GM23338 (cell line): ENCODE measurements around the gene ZNF546. TPM values are rescaled to one million over a fixed set of nuclear protein-coding genes. Genes with fewer than 3 reads are reported as not detected.

ENCODE experiments used
- CREB1 ChIP-seq: fragments of 250-450 bp; sonication (Bioruptor Pico); IDR thresholded peaks from 2 replicates; pipeline ENCODE4 v1.5.0; 2020; ENCODE audit warnings: low read depth, mild to moderate bottlenecking, moderate library complexity
- CTCF ChIP-seq, 2 experiments: fragments of 200-600 bp in 1 of 2; sonication (generic) in 1 of 2; conservative IDR thresholded peaks; 2 replicates each; pipeline versions ENCODE4 v1.5.1 to v1.6.1; 2016 to 2017; ENCODE audit warnings: antibody characterized with exemption in 2 of 2, low read depth in 2 of 2, mild to moderate bottlenecking in 2 of 2, moderate library complexity in 1 of 2
- EZH2 ChIP-seq: fragments of 200-600 bp; sonication (generic); IDR thresholded peaks from one replicate; pipeline ENCODE4 v1.8.0; 2017; ENCODE audit warnings: antibody characterized with exemption, mild to moderate bottlenecking, low read depth; ENCODE audit not compliant: unreplicated experiment
- JUNB ChIP-seq: IDR thresholded peaks from one replicate; pipeline ENCODE4 v1.6.1; 2016; ENCODE audit warnings: antibody characterized with exemption; ENCODE audit not compliant: unreplicated experiment
- ZNF114 ChIP-seq: fragments of 250-450 bp; sonication (Bioruptor Pico); IDR thresholded peaks from 2 replicates; pipeline ENCODE4 v1.5.0; 2020; ENCODE audit warnings: mild to moderate bottlenecking, moderate library complexity
- ZNF462 ChIP-seq: fragments of 250-450 bp; sonication (Bioruptor Pico); IDR thresholded peaks from 2 replicates; pipeline ENCODE4 v1.5.0; 2020; ENCODE audit warnings: mild to moderate bottlenecking, moderate library complexity
- polyA plus RNA-seq: library from polyadenylated mRNA; unstranded; fragments of >200 nt; fragmentation: Nextera tagmentation; extraction: Ambion mirVana; gene quantifications from 2 replicates; pipeline ENCODE4 v1.2.1, GENCODE V29; 2016
- total RNA-seq: library from RNA; depleted of rRNA; stranded (reverse); fragments of >200 nt; shearing (Covaris generic); gene quantifications from 2 replicates; pipeline ENCODE4 v1.2.3, GENCODE V29; 2014

ZNF546 gene
- total and polyA plus RNA-seq, 2 experiments from 2014 or later, result 0.38 to 0.95 TPM

DNA sequence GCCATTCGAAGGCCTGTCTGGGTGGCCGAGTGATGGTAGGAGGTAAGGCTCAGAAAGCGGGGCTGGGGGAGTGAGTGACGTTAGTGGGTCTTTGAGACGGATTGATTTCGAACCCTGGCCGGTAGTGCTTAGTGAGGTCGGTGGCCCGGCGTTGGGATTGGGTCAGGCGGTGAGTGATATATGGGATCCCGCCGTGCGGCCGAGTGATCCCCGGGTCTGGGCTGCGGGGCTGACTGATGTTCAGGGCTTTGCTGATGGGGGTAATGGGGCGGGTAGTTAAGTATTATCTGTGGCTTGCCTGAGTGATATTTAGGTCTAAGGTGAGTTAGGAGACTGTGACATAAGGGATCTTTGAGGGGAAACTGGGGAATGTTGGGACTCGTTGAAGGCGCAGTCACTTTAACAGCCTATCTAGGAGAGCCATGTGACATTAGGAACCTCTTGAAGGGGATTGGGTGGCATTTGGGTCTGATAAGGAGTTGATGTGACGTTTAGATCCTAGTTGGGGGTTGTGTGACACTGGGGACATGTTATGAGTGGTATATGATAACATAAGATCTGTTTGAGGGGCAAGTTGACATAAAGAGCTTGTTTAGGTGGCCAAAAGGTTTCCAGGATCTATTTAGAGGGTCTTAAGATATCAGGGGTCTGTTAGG lies 25.4 kb upstream of the ZNF546 start (continued):
- TF ChIP-seq ZNF462 (no peak), CREB1 (CRISPR knock-in tag) (no peak), ZNF114 (CRISPR knock-in tag) (no peak), EZH2 (no peak), JUNB (no peak), CTCF (conservative IDR thresholded peaks at IDR 0.05; ENCODE audit: low read depth in 2 of 2) (no peak)
